HEK293T (cell line): ENCODE results near the gene TNS3.

Source experiments
- CTCF ChIA-PET: fragments of 350-600 bp; formaldehyde crosslinking; extraction: SDS; loops from one replicate; lab custom pipeline; 2021; ENCODE audit warnings: antibody characterized with exemption, inconsistent platforms; lab: Yijun Ruan, JAX
- POLR2A ChIA-PET: fragments of 350-600 bp; formaldehyde crosslinking; extraction: SDS; loops from one replicate; lab custom pipeline; 2020; ENCODE audit warnings: antibody characterized with exemption, inconsistent platforms; lab: Yijun Ruan, JAX
- DNase-seq: peaks from one replicate; pipeline ENCODE4 v3.0.0; 2012; ENCODE audit warnings: mixed read lengths; ENCODE audit errors: extremely low spot score
- ARNT ChIP-seq: fragments of 450-650 bp; IDR thresholded peaks from 2 replicates; pipeline ENCODE4 v1.6.1; 2017; ENCODE audit warnings: mild to moderate bottlenecking
- BHLHE40 ChIP-seq: fragments of 450-650 bp; IDR thresholded peaks from 2 replicates; pipeline ENCODE4 v1.6.1; 2016; ENCODE audit warnings: mild to moderate bottlenecking, moderate library complexity, borderline replicate concordance
- CTBP1 ChIP-seq: fragments of 450-650 bp; IDR thresholded peaks from 2 replicates; pipeline ENCODE4 v1.6.1; 2016; ENCODE audit warnings: borderline replicate concordance
- ELF4 ChIP-seq: fragments of 450-650 bp; IDR thresholded peaks from 2 replicates; pipeline ENCODE4 v1.6.1; 2017; ENCODE audit warnings: antibody characterized with exemption
- FOXA1 ChIP-seq: fragments of 450-650 bp; IDR thresholded peaks from 2 replicates; pipeline ENCODE4 v1.6.1; 2016; ENCODE audit warnings: mild to moderate bottlenecking
- FOXK2 ChIP-seq: fragments of 450-650 bp; IDR thresholded peaks from 2 replicates; pipeline ENCODE4 v1.6.1; 2016; ENCODE audit warnings: mild to moderate bottlenecking
- FOXM1 ChIP-seq: fragments of 450-650 bp; IDR thresholded peaks from 2 replicates; pipeline ENCODE4 v1.6.1; 2017; ENCODE audit warnings: mild to moderate bottlenecking, borderline replicate concordance
- HDGF ChIP-seq: fragments of 450-650 bp; IDR thresholded peaks from 2 replicates; pipeline ENCODE4 v1.6.1; 2017; ENCODE audit warnings: antibody characterized with exemption, borderline replicate concordance
- L3MBTL2 ChIP-seq: fragments of 450-650 bp; conservative IDR thresholded peaks from 2 replicates; pipeline ENCODE4 v1.6.1; 2016; ENCODE audit warnings: mild to moderate bottlenecking
- LEF1 ChIP-seq: fragments of 450-650 bp; IDR thresholded peaks from 2 replicates; pipeline ENCODE4 v1.6.1; 2017; ENCODE audit warnings: mild to moderate bottlenecking, borderline replicate concordance
- NFRKB ChIP-seq: fragments of 450-650 bp; IDR thresholded peaks from 2 replicates; pipeline ENCODE4 v1.6.1; 2016; ENCODE audit warnings: mild to moderate bottlenecking, moderate library complexity
- PKNOX1 ChIP-seq: fragments of 450-650 bp; IDR thresholded peaks from 2 replicates; pipeline ENCODE4 v1.6.1; 2016
- SP1 ChIP-seq: fragments of 450-650 bp; IDR thresholded peaks from 2 replicates; pipeline ENCODE4 v1.6.1; 2017
- SUZ12 ChIP-seq: fragments of 450-650 bp; IDR thresholded peaks from 2 replicates; pipeline ENCODE4 v1.6.1; 2016; ENCODE audit warnings: mild to moderate bottlenecking
- TARDBP ChIP-seq: fragments of 450-650 bp; IDR thresholded peaks from 2 replicates; pipeline ENCODE4 v1.6.1; 2016
- ZNF384 ChIP-seq: fragments of 450-650 bp; IDR thresholded peaks from 2 replicates; pipeline ENCODE4 v1.6.1; 2016

TNS3 gene

GRCh38 chr7:47455872-47456185 lies 126.1 kb downstream of the TNS3 start:
- no peak for DNase-seq
- POLR2A ChIA-PET: no interaction called here
- CTCF ChIA-PET: interaction anchor here (1.3 kb wide), 1 partner anchor 11 kb away, joined by 3 read pairs; no protein-coding TSS in a partner anchor
- TF ChIP-seq ELF4 (no peak), NFRKB (no peak), ARNT (no peak), LEF1 (no peak)

GRCh38 chr7:47454974-47455871 lies 126.7 kb downstream of the TNS3 start:
- CTCF ChIA-PET: interaction anchor here (1.3 kb wide), 1 partner anchor 10 kb away, joined by 3 read pairs; no protein-coding TSS in a partner anchor
- POLR2A ChIA-PET: no interaction called here
- no peak for TF ChIP-seq NFRKB
- no peak for TF ChIP-seq SUZ12
- TF ChIP-seq PKNOX1: no peak
- TF ChIP-seq BHLHE40: no peak
- no peak for TF ChIP-seq ZNF384
- no peak for TF ChIP-seq SP1
- TF ChIP-seq LEF1: no peak
- TF ChIP-seq ARNT: no peak
- no peak for TF ChIP-seq HDGF
- TF ChIP-seq TARDBP: no peak
- no peak for TF ChIP-seq FOXK2
- TF ChIP-seq CTBP1: no peak
- TF ChIP-seq FOXA1: no peak
- no peak for TF ChIP-seq ELF4
- no peak for TF ChIP-seq L3MBTL2
- no peak for TF ChIP-seq FOXM1
- no peak for DNase-seq

GRCh38 chr7:47454069-47454973 lies 127.6 kb downstream of the TNS3 start:
- TF ChIP-seq L3MBTL2 (no peak), NFRKB (no peak), ELF4 (no peak), TARDBP (no peak), PKNOX1 (no peak), HDGF (no peak)
- CTCF ChIA-PET: interaction anchor here (1.3 kb wide), 1 partner anchor 9 kb away, joined by 3 read pairs; no protein-coding TSS in a partner anchor
- POLR2A ChIA-PET: no interaction called here

GRCh38 chr7:47453093-47454061 lies 128.5 kb downstream of the TNS3 start:
- ChIA-PET POLR2A (no interaction called here), CTCF (interaction anchor here (0.6 kb wide), 1 partner anchor 21 kb away, joined by 5 read pairs; no protein-coding TSS in a partner anchor)
- DNase-seq: no peak
- TF ChIP-seq HDGF: no peak

More at GRCh38 chr7:47454069-47454973, 127.6 kb downstream of the TNS3 start:
- DNase-seq: no peak

- DNase-seq: no peak
- TF ChIP-seq ELF4: no peak
- no peak for TF ChIP-seq ZNF384
- no peak for TF ChIP-seq SUZ12
- no peak for TF ChIP-seq HDGF
- TF ChIP-seq TARDBP: no peak
- TF ChIP-seq SP1: no peak
- TF ChIP-seq ARNT: no peak
- TF ChIP-seq BHLHE40: no peak
- no peak for TF ChIP-seq L3MBTL2
- TF ChIP-seq NFRKB: no peak
- TF ChIP-seq FOXM1: no peak
- no peak for TF ChIP-seq CTBP1
- TF ChIP-seq LEF1: no peak
- TF ChIP-seq PKNOX1: no peak
- no peak for TF ChIP-seq FOXA1
- no peak for TF ChIP-seq FOXK2
- POLR2A ChIA-PET: no interaction called here
- CTCF ChIA-PET: no interaction called here
Measured at GRCh38 chr7:47452715-47453092, 129.2 kb downstream of the TNS3 start.
